Stomach (tissue), 9 donors: Measurements from ENCODE around the gene RBX1. TPM values are rescaled to one million over a fixed set of nuclear protein-coding genes. Genes with fewer than 3 reads are reported as not detected.

Experiments used
- DNase-seq, 2 donors: peaks; one replicate each; pipeline versions ENCODE4 v3.0.0 to v3.0.0-alpha.2; 2013 to 2019
- H3K27ac ChIP-seq, 5 donors: fragments of 200-600 bp in 4 of 5; sonication (generic) in 4 of 5; one replicate each; pipeline ENCODE4 v1.5.1; 2013 to 2019; ENCODE audit warnings: mild to moderate bottlenecking in 1 of 5, moderate library complexity in 1 of 5
- H3K27me3 ChIP-seq, 3 donors: fragments of 200-600 bp; sonication (generic); one replicate each; pipeline ENCODE4 v1.5.1; 2017 to 2019; ENCODE audit warnings: mixed run types in 1 of 3
- H3K36me3 ChIP-seq, 4 donors: fragments of 200-600 bp; sonication (generic); 1 replicate in 3 of 4; 2 replicates in 1 of 4; pipeline ENCODE4 v1.5.1; 2016 to 2019
- H3K4me1 ChIP-seq, 4 donors: fragments of 200-600 bp; sonication (generic); one replicate each; pipeline ENCODE4 v1.5.1; 2016 to 2019
- H3K4me3 ChIP-seq, 4 donors: fragments of 200-600 bp; sonication (generic) in 3 of 4; one replicate each; pipeline ENCODE4 v1.5.1; 2016 to 2019; ENCODE audit warnings: mild to moderate bottlenecking in 1 of 4
- H3K9me3 ChIP-seq, 4 donors: fragments of 200-600 bp; sonication (generic); one replicate each; pipeline ENCODE4 v1.5.1; 2016 to 2019
- EP300 ChIP-seq: sonication (generic); formaldehyde crosslinking; IDR thresholded peaks from one replicate; pipeline ENCODE4 v1.6.1; 2017; ENCODE audit warnings: antibody characterized with exemption
- POLR2A ChIP-seq, 4 donors: fragments of 450-650 bp; IDR thresholded peaks; one replicate each; pipeline ENCODE4 v1.6.1; 2016; ENCODE audit warnings: antibody characterized with exemption in 4 of 4, control low read depth in 2 of 4, mild to moderate bottlenecking in 1 of 4, moderate library complexity in 1 of 4
- POLR2AphosphoS5 ChIP-seq, 3 donors: sonication (generic); formaldehyde crosslinking; IDR thresholded peaks; one replicate each; pipeline ENCODE4 v1.6.1; 2016; ENCODE audit warnings: antibody characterized with exemption in 3 of 3
- WGBS, 5 donors: extraction: QIAGEN DNeasy Blood & Tissue Kit in 3 of 5; methylation state at CpG; one replicate each; pipeline versions ENCODE4 v1.1.5 to v1.1.7; 2013 to 2018; 5-methylcytosine and 5-hydroxymethylcytosine counted together
- intact Hi-C: fragments of 100-400 bp; cut with DNase I; formaldehyde crosslinking; loops from one replicate; pipeline ENCODE4 v1.15.1; 2023; ENCODE audit warnings: low total_unique reads
- polyA plus RNA-seq, 3 donors: library from polyadenylated mRNA; stranded (reverse); fragments of 200-250 nt; gene quantifications; one replicate each; pipeline ENCODE4 v1.2.3, GENCODE V29; 2013
- small RNA-seq, 4 donors: library from RNA; depleted of rRNA; stranded (forward); fragments of <200 nt; gene quantifications; one replicate each; pipeline ENCODE3, GENCODE V24; 2016
- total RNA-seq, 5 donors: library from RNA; depleted of rRNA; stranded (reverse); fragments of >200 nt; gene quantifications; one replicate each; pipeline versions ENCODE4 v1.1.0 to v1.2.3, GENCODE V29; 2014 to 2016
- TF ChIP-seq, protein P1 (sequence below), 7 experiments: fragments of 450-650 bp in 4 of 7; fragments of 200-600 bp in 3 of 7; sonication (generic) in 3 of 7; IDR thresholded peaks; one replicate each; pipeline ENCODE4 v1.5.1; 2016 to 2019; ENCODE audit warnings: antibody characterized with exemption in 7 of 7, control low read depth in 2 of 7, mild to moderate bottlenecking in 1 of 7
- donor health status: healthy with polysubstance abuse.
- donor health status: Bipolar disorder and iron deficiency.
- donor health status: healthy.

The RBX1 gene
- total and polyA plus RNA-seq, 8 donors = 4.0 to 95.1 (median 53.5) TPM

DNA sequence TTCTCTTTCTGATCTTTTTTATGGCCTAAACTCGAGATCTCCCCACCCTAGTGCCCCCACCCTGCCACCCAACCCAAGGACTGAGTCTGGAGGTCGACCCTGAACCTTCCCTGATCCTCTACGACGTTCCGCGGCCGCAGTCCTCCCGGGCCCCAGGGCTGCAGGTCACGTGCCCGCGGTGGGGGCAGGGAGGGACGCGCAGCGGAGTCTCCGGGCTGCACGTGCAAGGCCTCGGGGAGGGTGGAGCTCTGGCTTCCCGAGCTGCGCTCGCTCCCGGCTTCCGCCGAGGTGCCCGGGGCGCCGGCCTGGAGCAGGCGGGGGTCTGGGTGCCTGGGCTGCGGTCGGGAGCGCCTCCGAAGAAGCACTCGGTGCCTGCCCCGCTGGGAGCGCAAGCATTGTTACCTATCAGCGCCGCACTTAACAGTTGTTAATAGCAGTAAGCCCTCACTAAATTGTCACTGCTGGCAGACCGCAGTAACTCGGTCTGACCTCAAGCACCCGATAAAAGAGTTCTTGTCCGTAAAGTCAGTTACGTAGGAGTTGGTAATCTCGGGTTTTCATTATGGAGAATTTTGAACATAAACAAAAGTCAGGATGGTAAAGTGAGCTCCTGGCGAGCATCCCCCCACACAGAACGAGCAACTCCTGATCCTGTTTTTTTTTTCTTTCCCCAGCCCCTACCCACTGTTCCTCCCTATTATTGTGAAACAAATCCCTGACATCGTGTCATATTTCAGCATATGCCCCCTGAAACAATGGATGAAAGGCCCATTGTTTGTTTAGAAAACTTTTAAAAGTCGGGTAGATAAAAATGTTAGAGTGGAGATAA lies 71.5 kb downstream of the RBX1 start:
- intact Hi-C loops = no loop called here
- Histone ChIP-seq H3K9me3 (no peaks in the 10 kb centered on the region), H3K27me3 (no peaks in the 10 kb centered on the region), H3K36me3 (no peaks in the 10 kb centered on the region), H3K4me1 (peaks cover 5 to 25% (median 12%) of the 10 kb centered on the region in 4 donors), H3K4me3 (peak overlapping the region; percentile 60 to 77 (median 69)), H3K27ac (peak overlapping the region; percentile 96 to 99 (median 99))
- TF ChIP-seq EP300 = peak; percentile 43
- TF ChIP-seq, protein P1, sequence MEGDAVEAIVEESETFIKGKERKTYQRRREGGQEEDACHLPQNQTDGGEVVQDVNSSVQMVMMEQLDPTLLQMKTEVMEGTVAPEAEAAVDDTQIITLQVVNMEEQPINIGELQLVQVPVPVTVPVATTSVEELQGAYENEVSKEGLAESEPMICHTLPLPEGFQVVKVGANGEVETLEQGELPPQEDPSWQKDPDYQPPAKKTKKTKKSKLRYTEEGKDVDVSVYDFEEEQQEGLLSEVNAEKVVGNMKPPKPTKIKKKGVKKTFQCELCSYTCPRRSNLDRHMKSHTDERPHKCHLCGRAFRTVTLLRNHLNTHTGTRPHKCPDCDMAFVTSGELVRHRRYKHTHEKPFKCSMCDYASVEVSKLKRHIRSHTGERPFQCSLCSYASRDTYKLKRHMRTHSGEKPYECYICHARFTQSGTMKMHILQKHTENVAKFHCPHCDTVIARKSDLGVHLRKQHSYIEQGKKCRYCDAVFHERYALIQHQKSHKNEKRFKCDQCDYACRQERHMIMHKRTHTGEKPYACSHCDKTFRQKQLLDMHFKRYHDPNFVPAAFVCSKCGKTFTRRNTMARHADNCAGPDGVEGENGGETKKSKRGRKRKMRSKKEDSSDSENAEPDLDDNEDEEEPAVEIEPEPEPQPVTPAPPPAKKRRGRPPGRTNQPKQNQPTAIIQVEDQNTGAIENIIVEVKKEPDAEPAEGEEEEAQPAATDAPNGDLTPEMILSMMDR (IDR thresholded peaks at IDR 0.05) = no peak
- peak; percentile 96 to 97 (median 97) for TF ChIP-seq POLR2AphosphoS5 (IDR thresholded peaks at IDR 0.05)
- TF ChIP-seq POLR2A (IDR thresholded peaks at IDR 0.05) = peak in 2 of 4 donors; percentile 32 to 81
- WGBS, 5 donors = 2 to 3% (median 2%) methylated on average over 40 to 46 of the region's 46 CpGs
- peak; percentile 94 to 98 for DNase-seq

Small RNA genes lying within 50 kb of the gene (small RNA-seq; reads per million reads assigned to genes)
- gene RF00017 (0 reads per million in 4 donors), gene RNU6-379P (0 reads per million in 4 donors)

Other genes with a start within 250 kb of the RBX1 start
- gene SLC25A17, start 132.0 kb upstream of the RBX1 start, total RNA-seq = 10 to 100 TPM in 2 of 5 donors, 1 to 10 TPM in 2, not detected in 1; 4.6 to 27.0 (median 14.7) TPM
- gene SLC25A17, start 132.0 kb upstream of the RBX1 start, polyA plus RNA-seq = 10 to 100 TPM; 10.4 to 13.4 (median 10.7) TPM
- gene ST13, start 94.7 kb upstream of the RBX1 start, total RNA-seq = 100 to 1,000 TPM in 3 of 5 donors, 10 to 100 TPM in 2; 67.5 to 288 (median 105) TPM
- 100 to 1,000 TPM in 1 of 3 donors, 10 to 100 TPM in 2; 77.3 to 200 (median 83.8) TPM for gene ST13, start 94.7 kb upstream of the RBX1 start, polyA plus RNA-seq
- gene XPNPEP3, start 94.2 kb upstream of the RBX1 start, total RNA-seq = 10 to 100 TPM in 1 of 5 donors, 1 to 10 TPM in 4; 4.9 to 12.5 (median 6.4) TPM
- 1 to 10 TPM; 3.0 to 4.0 (median 3.4) TPM for gene XPNPEP3, start 94.2 kb upstream of the RBX1 start, polyA plus RNA-seq
- not detected for gene DNAJB7, start 89.3 kb upstream of the RBX1 start, total RNA-seq
- gene DNAJB7, start 89.3 kb upstream of the RBX1 start, polyA plus RNA-seq = not detected
- gene EP300, start 141.2 kb downstream of the RBX1 start, total RNA-seq = 100 to 1,000 TPM in 3 of 5 donors, 10 to 100 TPM in 2; 75.0 to 164 (median 116) TPM
- gene EP300, start 141.2 kb downstream of the RBX1 start, polyA plus RNA-seq = 1 to 10 TPM; 4.3 to 6.0 (median 5.7) TPM